ENCODE results near the gene ESYT3.

DNA sequence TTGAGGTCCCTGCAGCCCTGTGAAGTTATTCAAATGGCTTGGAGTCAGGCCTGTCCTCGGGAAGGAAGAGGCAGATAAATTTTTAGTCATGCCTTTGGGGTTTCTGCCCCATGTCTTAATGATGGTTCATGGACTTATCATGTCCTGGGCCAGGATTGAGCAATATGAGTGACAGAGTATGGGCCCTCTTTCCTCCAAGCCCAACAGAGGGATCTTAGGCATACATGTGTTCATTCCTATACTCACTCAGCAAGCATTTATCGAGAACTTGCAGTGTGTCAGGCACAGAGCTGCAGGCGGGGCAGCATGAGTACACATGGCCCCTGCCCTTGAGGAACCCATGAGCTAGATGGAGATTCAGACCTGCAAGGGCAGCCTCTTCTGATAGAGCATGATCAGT is 6.2 kb downstream of the ESYT3 start:
- no peak for TF ChIP-seq POLR2A (IDR thresholded peaks at IDR 0.05)
- TF ChIP-seq, protein P1, sequence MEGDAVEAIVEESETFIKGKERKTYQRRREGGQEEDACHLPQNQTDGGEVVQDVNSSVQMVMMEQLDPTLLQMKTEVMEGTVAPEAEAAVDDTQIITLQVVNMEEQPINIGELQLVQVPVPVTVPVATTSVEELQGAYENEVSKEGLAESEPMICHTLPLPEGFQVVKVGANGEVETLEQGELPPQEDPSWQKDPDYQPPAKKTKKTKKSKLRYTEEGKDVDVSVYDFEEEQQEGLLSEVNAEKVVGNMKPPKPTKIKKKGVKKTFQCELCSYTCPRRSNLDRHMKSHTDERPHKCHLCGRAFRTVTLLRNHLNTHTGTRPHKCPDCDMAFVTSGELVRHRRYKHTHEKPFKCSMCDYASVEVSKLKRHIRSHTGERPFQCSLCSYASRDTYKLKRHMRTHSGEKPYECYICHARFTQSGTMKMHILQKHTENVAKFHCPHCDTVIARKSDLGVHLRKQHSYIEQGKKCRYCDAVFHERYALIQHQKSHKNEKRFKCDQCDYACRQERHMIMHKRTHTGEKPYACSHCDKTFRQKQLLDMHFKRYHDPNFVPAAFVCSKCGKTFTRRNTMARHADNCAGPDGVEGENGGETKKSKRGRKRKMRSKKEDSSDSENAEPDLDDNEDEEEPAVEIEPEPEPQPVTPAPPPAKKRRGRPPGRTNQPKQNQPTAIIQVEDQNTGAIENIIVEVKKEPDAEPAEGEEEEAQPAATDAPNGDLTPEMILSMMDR (IDR thresholded peaks at IDR 0.05), result no peak
